ENCODE measurements around the gene RUFY3. TPM values are rescaled to one million over a fixed set of nuclear protein-coding genes. Genes with fewer than 3 reads are reported as not detected.
"Not testable (repeated sequence)": the region's sequence is repeated elsewhere in the genome, so short reads cannot be mapped to it uniquely, and the experiment has no call there.

RUFY3 gene
- polyA plus RNA-seq, 2 of the 4 experiments (the other 2 are of a cell fraction), result 8.1 to 20.8 TPM

GRCh38 chr4:70700712-70701111 lies 21.1 kb upstream of the RUFY3 start (continued):
- TF ChIP-seq BCL3 (IDR thresholded peaks at IDR 0.05), result no peak

DNA sequence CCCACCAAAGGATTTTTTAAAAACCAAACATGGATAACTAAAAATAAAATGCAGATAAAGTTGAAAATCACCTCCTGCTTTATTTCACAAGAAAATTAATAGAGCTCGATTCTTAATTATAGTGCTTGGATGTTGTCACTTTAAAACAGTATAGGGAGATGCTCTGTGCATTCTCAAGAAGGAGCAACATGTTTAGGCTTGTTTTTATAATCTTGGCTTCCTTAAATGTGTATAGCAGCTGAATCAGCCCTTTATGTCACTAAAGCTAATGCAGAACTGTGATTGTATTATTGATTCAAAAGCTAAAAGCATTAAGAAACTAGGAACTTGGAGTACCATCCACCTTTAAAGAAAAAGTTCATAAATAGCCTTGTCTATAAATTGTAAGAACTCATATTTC lies 20.5 kb upstream of the RUFY3 start:
- TF ChIP-seq KDM1A (IDR thresholded peaks at IDR 0.05; ENCODE audit: low read depth) (no peak), ESRRA (IDR thresholded peaks at IDR 0.05; ENCODE audit: borderline replicate concordance, low read length) (no peak), SMC3 (IDR thresholded peaks at IDR 0.05) (no peak), RNF2 (IDR thresholded peaks at IDR 0.05; ENCODE audit: borderline replicate concordance, low read depth) (no peak), CTCF (IDR thresholded peaks at IDR 0.05) (no peak), BCL3 (IDR thresholded peaks at IDR 0.05) (no peak), ELK1 (IDR thresholded peaks at IDR 0.05; ENCODE audit: low read depth, low read length) (no peak), EHF (CRISPR knock-in tag; IDR thresholded peaks at IDR 0.05) (no peak), EHMT2 (IDR thresholded peaks at IDR 0.05; ENCODE audit: low read depth) (no peak), PHF8 (IDR thresholded peaks at IDR 0.05; ENCODE audit: borderline replicate concordance, low read depth) (no peak), CBX2 (IDR thresholded peaks at IDR 0.05; ENCODE audit: borderline replicate concordance, low read depth) (no peak), RFX5 (IDR thresholded peaks at IDR 0.05) (no peak), HOXB13 (CRISPR knock-in tag; IDR thresholded peaks at IDR 0.05; ENCODE audit: low read depth) (no peak), SREBF2 (IDR thresholded peaks at IDR 0.05) (no peak), FOSB (CRISPR knock-in tag; IDR thresholded peaks at IDR 0.05) (no peak), REST (IDR thresholded peaks at IDR 0.05) (no peak), RCOR1 (IDR thresholded peaks at IDR 0.05; ENCODE audit: low read depth, low read length) (no peak), ATOH8 (CRISPR knock-in tag; IDR thresholded peaks at IDR 0.05; ENCODE audit: low read depth) (no peak)
- TF ChIP-seq, protein P1, sequence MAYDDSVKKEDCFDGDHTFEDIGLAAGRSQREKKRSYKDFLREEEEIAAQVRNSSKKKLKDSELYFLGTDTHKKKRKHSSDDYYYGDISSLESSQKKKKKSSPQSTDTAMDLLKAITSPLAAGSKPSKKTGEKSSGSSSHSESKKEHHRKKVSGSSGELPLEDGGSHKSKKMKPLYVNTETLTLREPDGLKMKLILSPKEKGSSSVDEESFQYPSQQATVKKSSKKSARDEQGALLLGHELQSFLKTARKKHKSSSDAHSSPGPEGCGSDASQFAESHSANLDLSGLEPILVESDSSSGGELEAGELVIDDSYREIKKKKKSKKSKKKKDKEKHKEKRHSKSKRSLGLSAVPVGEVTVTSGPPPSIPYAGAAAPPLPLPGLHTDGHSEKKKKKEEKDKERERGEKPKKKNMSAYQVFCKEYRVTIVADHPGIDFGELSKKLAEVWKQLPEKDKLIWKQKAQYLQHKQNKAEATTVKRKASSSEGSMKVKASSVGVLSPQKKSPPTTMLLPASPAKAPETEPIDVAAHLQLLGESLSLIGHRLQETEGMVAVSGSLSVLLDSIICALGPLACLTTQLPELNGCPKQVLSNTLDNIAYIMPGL (CRISPR knock-in tag; IDR thresholded peaks at IDR 0.05; ENCODE audit: borderline replicate concordance), result no peak
- CTCF ChIA-PET, result interaction anchor here (1.6 kb wide), 1 partner anchor 12 kb away, joined by 10 read pairs; the partner anchor contains the start of gene UTP3
- Histone ChIP-seq H3K9me3 (no peaks in the 10 kb centered on the region), H3K4me1 (peaks cover 10% of the 10 kb centered on the region; the same call in 2 of the 3 replicates), H3K4me3 (no peak overlapping the region), H3K27ac (no peak overlapping the region), H3K4me2 (no peak overlapping the region)
- ATAC-seq, result no peak
- FAIRE-seq, result no peak
- DNase-seq (ENCODE audit: low read depth in 1 of 2, low spot score in 1 of 2), result no peak
- WGBS (ENCODE audit: missing lambda C conversion rate), result 86% methylated on average over 1 of the region's 1 CpG
- POLR2A ChIA-PET, result no interaction called here

DNA sequence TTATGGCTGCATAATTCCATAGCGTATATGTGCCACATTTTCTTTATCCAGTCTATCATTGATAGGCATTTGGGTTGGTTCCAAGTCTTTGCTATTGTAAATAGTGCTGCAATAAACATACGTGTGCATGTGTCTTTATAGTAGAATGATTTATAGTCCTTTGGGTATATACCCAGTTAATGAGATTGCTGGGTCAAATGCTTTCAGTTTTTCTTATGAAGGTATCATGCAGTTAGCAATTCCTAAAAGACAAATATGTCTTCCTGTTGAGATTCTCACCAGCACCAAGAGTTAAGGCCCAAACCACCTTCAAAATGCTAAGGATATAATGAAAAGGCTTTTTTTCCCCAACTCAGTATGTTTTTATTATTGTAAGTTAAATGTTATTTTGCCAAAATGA lies 19.2 kb upstream of the RUFY3 start:
- not testable (repeated sequence) for H3K4me2 ChIP-seq; H3K27ac ChIP-seq; FAIRE-seq; H3K9me3 ChIP-seq; H3K4me3 ChIP-seq; DNase-seq (ENCODE audit: low read depth in 1 of 2, low spot score in 1 of 2); ATAC-seq
- POLR2A ChIA-PET, result interaction anchor here (1.3 kb wide), 1 partner anchor 10 kb away, joined by 4 read pairs; no protein-coding TSS in a partner anchor
- CTCF ChIA-PET, result interaction anchor here (0.7 to 3.9 kb wide), 2 partner anchors 9 to 14 kb away, joined by 3 to 15 read pairs; no protein-coding TSS in a partner anchor
- WGBS (ENCODE audit: missing lambda C conversion rate), result 86% methylated on average over 2 of the region's 2 CpGs
- H3K4me1 ChIP-seq, result peaks cover 21% of the 10 kb centered on the region
